ENCODE results near the gene PAK2.
"Not testable (repeated sequence)": the region's sequence is repeated elsewhere in the genome, so short reads cannot be mapped to it uniquely, and the experiment has no call there.

Gene PAK2

GRCh38 chr3:196739671-196740480, at the start of gene PAK2:
Gene PAK2 (plus strand): TSS chr3:196739857. CDS start chr3:196782647, 42,790 bp downstream.
- DNase-seq (ENCODE audit: low read depth in 2 of 2), result peak; percentile 72 to 79

- DNase-seq (ENCODE audit: low read depth in 2 of 2), result no peak
Observed at GRCh38 chr3:196689941-196690660, 49.6 kb upstream of the PAK2 start.

- DNase-seq (ENCODE audit: low read depth in 2 of 2), result no peak
Observed at GRCh38 chr3:196691386-196691785, 48.3 kb upstream of the PAK2 start.

GRCh38 chr3:196694202-196694638, 45.4 kb upstream of the PAK2 start:
- no peak for DNase-seq (ENCODE audit: low read depth in 2 of 2)

GRCh38 chr3:196694941-196695848, 44.5 kb upstream of the PAK2 start:
- DNase-seq (ENCODE audit: low read depth in 2 of 2), result no peak

GRCh38 chr3:196695849-196696226, 43.8 kb upstream of the PAK2 start:
- DNase-seq (ENCODE audit: low read depth in 2 of 2), result no peak

- DNase-seq (ENCODE audit: low read depth in 2 of 2), result no peak
Observed at GRCh38 chr3:196697270-196697669, 42.4 kb upstream of the PAK2 start.

GRCh38 chr3:196699749-196700148, 39.9 kb upstream of the PAK2 start:
- DNase-seq (ENCODE audit: low read depth in 2 of 2), result no peak

- no peak for DNase-seq (ENCODE audit: low read depth in 2 of 2)
Observed at GRCh38 chr3:196700801-196701200, 38.9 kb upstream of the PAK2 start.

- DNase-seq (ENCODE audit: low read depth in 2 of 2), result no peak
Observed at GRCh38 chr3:196706327-196706726, 33.3 kb upstream of the PAK2 start.

- no peak for DNase-seq (ENCODE audit: low read depth in 2 of 2)
Observed at GRCh38 chr3:196706731-196707130, 32.9 kb upstream of the PAK2 start.

- DNase-seq (ENCODE audit: low read depth in 2 of 2), result no peak
Observed at GRCh38 chr3:196707566-196707965, 32.1 kb upstream of the PAK2 start.

GRCh38 chr3:196708467-196708866, 31.2 kb upstream of the PAK2 start:
- no peak for DNase-seq (ENCODE audit: low read depth in 2 of 2)

- peak; percentile 59 to 64 for DNase-seq (ENCODE audit: low read depth in 2 of 2)
Observed at GRCh38 chr3:196711838-196712513, 27.7 kb upstream of the PAK2 start, which contains the start of the genes CEP19 and PIGX. Gene CEP19 (minus strand): TSS chr3:196712250. CDS start chr3:196708657, 3,593 bp downstream. Gene PIGX (plus strand): TSS chr3:196712377.

- DNase-seq (ENCODE audit: low read depth in 2 of 2), result peak; percentile 17 to 30
Observed at GRCh38 chr3:196712514-196713413, 26.9 kb upstream of the PAK2 start.

GRCh38 chr3:196717162-196717561, 22.5 kb upstream of the PAK2 start:
- not testable (repeated sequence) for DNase-seq (ENCODE audit: low read depth in 2 of 2)

- DNase-seq (ENCODE audit: low read depth in 2 of 2), result no peak
Observed at GRCh38 chr3:196721097-196721496, 18.6 kb upstream of the PAK2 start.

GRCh38 chr3:196726788-196727675, 12.6 kb upstream of the PAK2 start:
- no peak for DNase-seq (ENCODE audit: low read depth in 2 of 2)

GRCh38 chr3:196735751-196736150, 3.9 kb upstream of the PAK2 start:
- peak in 1 of 2 experiments; percentile 25 for DNase-seq (ENCODE audit: low read depth in 2 of 2)

Data from fibroblast of skin of left quadriceps (primary cell).